GM12892 (cell line): ENCODE data around the gene FAM168A.

Experiments
- POLR2A ChIP-seq: IDR thresholded peaks from 2 replicates; pipeline ENCODE4 v1.6.1; 2011; ENCODE audit warnings: low read depth, low read length, control low read depth
- POLR2AphosphoS5 ChIP-seq: IDR thresholded peaks from 2 replicates; pipeline ENCODE4 v1.6.1; 2011; ENCODE audit warnings: low read depth, low read length, control low read depth

DNA sequence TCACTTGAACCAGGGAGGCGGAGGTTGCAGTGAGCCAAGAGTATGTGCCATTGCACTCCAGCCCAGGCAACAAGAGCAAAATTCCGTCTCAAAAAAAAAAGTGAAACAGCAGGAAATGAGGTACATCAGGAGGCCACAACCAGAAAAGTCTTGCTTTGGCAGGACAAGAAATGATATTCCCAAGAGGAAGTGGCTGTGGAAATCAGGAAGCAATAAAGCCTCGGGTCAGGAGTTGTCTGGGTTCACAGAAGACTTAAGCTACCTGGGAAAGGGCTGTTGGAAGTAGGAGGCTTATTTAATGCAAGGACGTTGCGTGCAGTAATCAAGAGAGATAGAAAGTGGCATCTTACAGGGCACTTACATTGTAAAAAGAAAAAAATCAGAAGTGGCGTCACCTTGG is 231.0 kb downstream of the FAM168A start:
- TF ChIP-seq POLR2AphosphoS5 (no peak), POLR2A (no peak)
